Ureter (tissue), 1 donor: ENCODE results near the gene LHFPL2. TPM values are rescaled to one million over a fixed set of nuclear protein-coding genes. Genes with fewer than 3 reads are reported as not detected.
A peak's percentile ranks its signal among the peaks of the same experiment; 100 is the strongest.

Source experiments
- DNase-seq: peaks from one replicate; pipeline ENCODE4 v3.0.0-alpha.2; 2020; ENCODE audit warnings: low spot score
- total RNA-seq: library from RNA; stranded (reverse); gene quantifications from one replicate; pipeline ENCODE4 v1.2.4, GENCODE V29; 2023
- donor health status: DM: yes; HTN: yes; CAD: no.

Gene LHFPL2
- total RNA-seq, 1 donor from 2014 or later, result 33.3 TPM

GRCh38 chr5:78546276-78546996 is 102.1 kb downstream of the LHFPL2 start:
- peak; percentile 8 for DNase-seq

GRCh38 chr5:78545406-78545805 is 103.2 kb downstream of the LHFPL2 start:
- DNase-seq, result no peak

- peak; percentile 30 for DNase-seq
Observed at GRCh38 chr5:78544561-78545201, 103.9 kb downstream of the LHFPL2 start.

GRCh38 chr5:78543916-78544315 is 104.7 kb downstream of the LHFPL2 start:
- peak; percentile 38 for DNase-seq

- DNase-seq, result peak; percentile 38
Observed at GRCh38 chr5:78543292-78543691, 105.3 kb downstream of the LHFPL2 start.

GRCh38 chr5:78542321-78542840 is 106.2 kb downstream of the LHFPL2 start:
- DNase-seq, result no peak

GRCh38 chr5:78541086-78541654 is 107.4 kb downstream of the LHFPL2 start:
- no peak for DNase-seq

GRCh38 chr5:78540335-78541085 is 108.1 kb downstream of the LHFPL2 start:
- no peak for DNase-seq

- no peak for DNase-seq
Observed at GRCh38 chr5:78538240-78538850, 110.2 kb downstream of the LHFPL2 start.

- no peak for DNase-seq
Observed at GRCh38 chr5:78537821-78538220, 110.8 kb downstream of the LHFPL2 start.

GRCh38 chr5:78537411-78537810 is 111.2 kb downstream of the LHFPL2 start:
- DNase-seq, result no peak

- no peak for DNase-seq
Observed at GRCh38 chr5:78536661-78537196, 111.8 kb downstream of the LHFPL2 start.

GRCh38 chr5:78534905-78535200 is 113.7 kb downstream of the LHFPL2 start:
- no peak for DNase-seq

GRCh38 chr5:78534148-78534904 is 114.2 kb downstream of the LHFPL2 start:
- DNase-seq, result no peak

GRCh38 chr5:78533356-78533755 is 115.2 kb downstream of the LHFPL2 start:
- DNase-seq, result no peak

- no peak for DNase-seq
Observed at GRCh38 chr5:78530342-78531096, 118.1 kb downstream of the LHFPL2 start.

GRCh38 chr5:78527925-78528324 is 120.6 kb downstream of the LHFPL2 start:
- DNase-seq, result no peak

GRCh38 chr5:78527054-78527859 is 121.3 kb downstream of the LHFPL2 start:
- DNase-seq, result no peak

GRCh38 chr5:78526049-78526525 is 122.5 kb downstream of the LHFPL2 start:
- DNase-seq, result no peak
